HG02759 (cell line): Measurements from ENCODE around the gene DTX2.
"Not testable (repeated sequence)": the region's sequence is repeated elsewhere in the genome, so short reads cannot be mapped to it uniquely, and the experiment has no call there.

Experiments used
- ATAC-seq: cut with Tn5 transposase; IDR thresholded peaks from one replicate; pipeline ENCODE4 v1.9.1; 2021; ENCODE audit warnings: mild to moderate bottlenecking, moderate library complexity; ENCODE audit not compliant: unreplicated experiment

The DTX2 gene

GRCh38 chr7:76461464-76462101 is at the start of gene DTX2:
TSS of gene DTX2 (plus strand) at chr7:76461709. CDS start at chr7:76480510, 18,801 bp downstream.
- peak; percentile 98 for ATAC-seq

GRCh38 chr7:76412249-76412648 is 49.3 kb upstream of the DTX2 start:
- no peak for ATAC-seq

GRCh38 chr7:76417654-76418310 is 43.7 kb upstream of the DTX2 start:
- not testable (repeated sequence) for ATAC-seq

- ATAC-seq = not testable (repeated sequence)
Measured at GRCh38 chr7:76421097-76421496, 40.4 kb upstream of the DTX2 start.

- ATAC-seq = no peak
Measured at GRCh38 chr7:76423666-76424412, 37.7 kb upstream of the DTX2 start.

- peak; percentile 85 for ATAC-seq
Measured at GRCh38 chr7:76424413-76425111, 36.9 kb upstream of the DTX2 start, which contains the start of gene ZP3. TSS of gene ZP3 (plus strand) at chr7:76424950. CDS start at chr7:76424965, 15 bp downstream.

- no peak for ATAC-seq
Measured at GRCh38 chr7:76425156-76425555, 36.4 kb upstream of the DTX2 start.

GRCh38 chr7:76425558-76425957 is 36.0 kb upstream of the DTX2 start:
- not testable (repeated sequence) for ATAC-seq

GRCh38 chr7:76426246-76426645 is 35.3 kb upstream of the DTX2 start:
- ATAC-seq = no peak

GRCh38 chr7:76427635-76428034 is 33.9 kb upstream of the DTX2 start:
- ATAC-seq = no peak

GRCh38 chr7:76428149-76428823 is 33.2 kb upstream of the DTX2 start:
- no peak for ATAC-seq

- no peak for ATAC-seq
Measured at GRCh38 chr7:76428868-76429805, 32.4 kb upstream of the DTX2 start.

GRCh38 chr7:76430211-76430610 is 31.3 kb upstream of the DTX2 start:
- no peak for ATAC-seq

- ATAC-seq = no peak
Measured at GRCh38 chr7:76430836-76431235, 30.7 kb upstream of the DTX2 start.

GRCh38 chr7:76437873-76438272 is 23.6 kb upstream of the DTX2 start:
- peak; percentile 72 for ATAC-seq

- ATAC-seq = not testable (repeated sequence)
Measured at GRCh38 chr7:76439120-76439888, 22.2 kb upstream of the DTX2 start.

- ATAC-seq = not testable (repeated sequence)
Measured at GRCh38 chr7:76440404-76440803, 21.1 kb upstream of the DTX2 start.

- ATAC-seq = not testable (repeated sequence)
Measured at GRCh38 chr7:76441792-76442191, 19.7 kb upstream of the DTX2 start.
